ENCODE results near the gene NYAP2.

NYAP2 gene

GRCh38 chr2:225496568-225496967, 97.1 kb downstream of the NYAP2 start:
- Histone ChIP-seq H3K4me1 (ENCODE audit: control insufficient read depth in 2 of 2, insufficient read depth in 2 of 2, low read length in 2 of 2) (peaks cover 0 to 9% of the 10 kb centered on the region in 2 donors), H3K9me3 (ENCODE audit: control insufficient read depth in 2 of 2, low read length in 2 of 2) (no peaks in the 10 kb centered on the region), H3K27ac (ENCODE audit: low read depth in 2 of 2, low read length in 2 of 2) (no peak overlapping the region), H3K27me3 (ENCODE audit: control insufficient read depth in 2 of 2, insufficient read depth in 2 of 2, low read length in 2 of 2) (no peaks in the 10 kb centered on the region), H3K36me3 (ENCODE audit: control insufficient read depth in 2 of 2, insufficient read depth in 2 of 2, low read length in 2 of 2) (no peaks in the 10 kb centered on the region), H3K4me3 (ENCODE audit: low read length in 2 of 2) (no peak overlapping the region), H3K9ac (ENCODE audit: low read depth in 1 of 2, low read length in 2 of 2) (no peak overlapping the region)

- no peak overlapping the region for H3K4me3 ChIP-seq (ENCODE audit: low read length in 2 of 2)
- H3K27me3 ChIP-seq (ENCODE audit: control insufficient read depth in 2 of 2, insufficient read depth in 2 of 2, low read length in 2 of 2) = no peaks in the 10 kb centered on the region
- H3K27ac ChIP-seq (ENCODE audit: low read depth in 2 of 2, low read length in 2 of 2) = no peak overlapping the region
- no peak overlapping the region for H3K9ac ChIP-seq (ENCODE audit: low read depth in 1 of 2, low read length in 2 of 2)
- H3K4me1 ChIP-seq (ENCODE audit: control insufficient read depth in 2 of 2, insufficient read depth in 2 of 2, low read length in 2 of 2) = peaks cover 0 to 9% of the 10 kb centered on the region in 2 donors
- H3K9me3 ChIP-seq (ENCODE audit: control insufficient read depth in 2 of 2, low read length in 2 of 2) = no peaks in the 10 kb centered on the region
- H3K36me3 ChIP-seq (ENCODE audit: control insufficient read depth in 2 of 2, insufficient read depth in 2 of 2, low read length in 2 of 2) = no peaks in the 10 kb centered on the region
Measured at GRCh38 chr2:225497166-225497565, 97.7 kb downstream of the NYAP2 start.

GRCh38 chr2:225501022-225501421, 101.5 kb downstream of the NYAP2 start:
- Histone ChIP-seq H3K27ac (ENCODE audit: low read depth in 2 of 2, low read length in 2 of 2) (no peak overlapping the region), H3K4me3 (ENCODE audit: low read length in 2 of 2) (no peak overlapping the region)

GRCh38 chr2:225502971-225503370, 103.5 kb downstream of the NYAP2 start:
- Histone ChIP-seq H3K9me3 (ENCODE audit: control insufficient read depth in 2 of 2, low read length in 2 of 2) (no peaks in the 10 kb centered on the region), H3K27me3 (ENCODE audit: control insufficient read depth in 2 of 2, insufficient read depth in 2 of 2, low read length in 2 of 2) (no peaks in the 10 kb centered on the region), H3K4me3 (ENCODE audit: low read length in 2 of 2) (no peak overlapping the region), H3K4me1 (ENCODE audit: control insufficient read depth in 2 of 2, insufficient read depth in 2 of 2, low read length in 2 of 2) (no peaks in the 10 kb centered on the region), H3K9ac (ENCODE audit: low read depth in 1 of 2, low read length in 2 of 2) (no peak overlapping the region), H3K36me3 (ENCODE audit: control insufficient read depth in 2 of 2, insufficient read depth in 2 of 2, low read length in 2 of 2) (no peaks in the 10 kb centered on the region), H3K27ac (ENCODE audit: low read depth in 2 of 2, low read length in 2 of 2) (no peak overlapping the region)

More at GRCh38 chr2:225501022-225501421, 101.5 kb downstream of the NYAP2 start:
- H3K9ac ChIP-seq (ENCODE audit: low read depth in 1 of 2, low read length in 2 of 2) = no peak overlapping the region
- H3K27me3 ChIP-seq (ENCODE audit: control insufficient read depth in 2 of 2, insufficient read depth in 2 of 2, low read length in 2 of 2) = no peaks in the 10 kb centered on the region
- no peaks in the 10 kb centered on the region for H3K36me3 ChIP-seq (ENCODE audit: control insufficient read depth in 2 of 2, insufficient read depth in 2 of 2, low read length in 2 of 2)
- no peaks in the 10 kb centered on the region for H3K9me3 ChIP-seq (ENCODE audit: control insufficient read depth in 2 of 2, low read length in 2 of 2)
- peaks cover 0 to 9% of the 10 kb centered on the region in 2 donors for H3K4me1 ChIP-seq (ENCODE audit: control insufficient read depth in 2 of 2, insufficient read depth in 2 of 2, low read length in 2 of 2)

- Histone ChIP-seq H3K4me3 (ENCODE audit: low read length in 2 of 2) (no peak overlapping the region), H3K27me3 (ENCODE audit: control insufficient read depth in 2 of 2, insufficient read depth in 2 of 2, low read length in 2 of 2) (no peaks in the 10 kb centered on the region), H3K4me1 (ENCODE audit: control insufficient read depth in 2 of 2, insufficient read depth in 2 of 2, low read length in 2 of 2) (no peaks in the 10 kb centered on the region), H3K9ac (ENCODE audit: low read depth in 1 of 2, low read length in 2 of 2) (no peak overlapping the region), H3K27ac (ENCODE audit: low read depth in 2 of 2, low read length in 2 of 2) (no peak overlapping the region), H3K9me3 (ENCODE audit: control insufficient read depth in 2 of 2, low read length in 2 of 2) (no peaks in the 10 kb centered on the region), H3K36me3 (ENCODE audit: control insufficient read depth in 2 of 2, insufficient read depth in 2 of 2, low read length in 2 of 2) (no peaks in the 10 kb centered on the region)
Measured at GRCh38 chr2:225510796-225511195, 111.3 kb downstream of the NYAP2 start.

GRCh38 chr2:225512469-225512868, 113.0 kb downstream of the NYAP2 start:
- Histone ChIP-seq H3K9me3 (ENCODE audit: control insufficient read depth in 2 of 2, low read length in 2 of 2) (no peaks in the 10 kb centered on the region), H3K4me3 (ENCODE audit: low read length in 2 of 2) (no peak overlapping the region), H3K27me3 (ENCODE audit: control insufficient read depth in 2 of 2, insufficient read depth in 2 of 2, low read length in 2 of 2) (no peaks in the 10 kb centered on the region), H3K27ac (ENCODE audit: low read depth in 2 of 2, low read length in 2 of 2) (no peak overlapping the region), H3K36me3 (ENCODE audit: control insufficient read depth in 2 of 2, insufficient read depth in 2 of 2, low read length in 2 of 2) (no peaks in the 10 kb centered on the region), H3K4me1 (ENCODE audit: control insufficient read depth in 2 of 2, insufficient read depth in 2 of 2, low read length in 2 of 2) (no peaks in the 10 kb centered on the region), H3K9ac (ENCODE audit: low read depth in 1 of 2, low read length in 2 of 2) (no peak overlapping the region)

- Histone ChIP-seq H3K27ac (ENCODE audit: low read depth in 2 of 2, low read length in 2 of 2) (no peak overlapping the region), H3K9me3 (ENCODE audit: control insufficient read depth in 2 of 2, low read length in 2 of 2) (no peaks in the 10 kb centered on the region), H3K4me3 (ENCODE audit: low read length in 2 of 2) (no peak overlapping the region), H3K27me3 (ENCODE audit: control insufficient read depth in 2 of 2, insufficient read depth in 2 of 2, low read length in 2 of 2) (no peaks in the 10 kb centered on the region), H3K36me3 (ENCODE audit: control insufficient read depth in 2 of 2, insufficient read depth in 2 of 2, low read length in 2 of 2) (no peaks in the 10 kb centered on the region), H3K4me1 (ENCODE audit: control insufficient read depth in 2 of 2, insufficient read depth in 2 of 2, low read length in 2 of 2) (no peaks in the 10 kb centered on the region), H3K9ac (ENCODE audit: low read depth in 1 of 2, low read length in 2 of 2) (no peak overlapping the region)
Measured at GRCh38 chr2:225512876-225513540, 113.5 kb downstream of the NYAP2 start.

- no peaks in the 10 kb centered on the region for H3K4me1 ChIP-seq (ENCODE audit: control insufficient read depth in 2 of 2, insufficient read depth in 2 of 2, low read length in 2 of 2)
- H3K27me3 ChIP-seq (ENCODE audit: control insufficient read depth in 2 of 2, insufficient read depth in 2 of 2, low read length in 2 of 2) = no peaks in the 10 kb centered on the region
- H3K36me3 ChIP-seq (ENCODE audit: control insufficient read depth in 2 of 2, insufficient read depth in 2 of 2, low read length in 2 of 2) = no peaks in the 10 kb centered on the region
- no peak overlapping the region for H3K9ac ChIP-seq (ENCODE audit: low read depth in 1 of 2, low read length in 2 of 2)
- H3K9me3 ChIP-seq (ENCODE audit: control insufficient read depth in 2 of 2, low read length in 2 of 2) = no peaks in the 10 kb centered on the region
- no peak overlapping the region for H3K4me3 ChIP-seq (ENCODE audit: low read length in 2 of 2)
- H3K27ac ChIP-seq (ENCODE audit: low read depth in 2 of 2, low read length in 2 of 2) = no peak overlapping the region
Measured at GRCh38 chr2:225515033-225515432, 115.5 kb downstream of the NYAP2 start.

- peaks cover 0 to 3% of the 10 kb centered on the region in 2 donors for H3K27me3 ChIP-seq (ENCODE audit: control insufficient read depth in 2 of 2, insufficient read depth in 2 of 2, low read length in 2 of 2)
- no peak overlapping the region for H3K9ac ChIP-seq (ENCODE audit: low read depth in 1 of 2, low read length in 2 of 2)
- H3K27ac ChIP-seq (ENCODE audit: low read depth in 2 of 2, low read length in 2 of 2) = no peak overlapping the region
- no peaks in the 10 kb centered on the region for H3K4me1 ChIP-seq (ENCODE audit: control insufficient read depth in 2 of 2, insufficient read depth in 2 of 2, low read length in 2 of 2)
- no peak overlapping the region for H3K4me3 ChIP-seq (ENCODE audit: low read length in 2 of 2)
- no peaks in the 10 kb centered on the region for H3K36me3 ChIP-seq (ENCODE audit: control insufficient read depth in 2 of 2, insufficient read depth in 2 of 2, low read length in 2 of 2)
- H3K9me3 ChIP-seq (ENCODE audit: control insufficient read depth in 2 of 2, low read length in 2 of 2) = no peaks in the 10 kb centered on the region
Measured at GRCh38 chr2:225526760-225527390, 127.4 kb downstream of the NYAP2 start.

GRCh38 chr2:225531559-225531958, 132.0 kb downstream of the NYAP2 start:
- Histone ChIP-seq H3K27me3 (ENCODE audit: control insufficient read depth in 2 of 2, insufficient read depth in 2 of 2, low read length in 2 of 2) (peaks cover 0 to 3% of the 10 kb centered on the region in 2 donors), H3K36me3 (ENCODE audit: control insufficient read depth in 2 of 2, insufficient read depth in 2 of 2, low read length in 2 of 2) (no peaks in the 10 kb centered on the region), H3K27ac (ENCODE audit: low read depth in 2 of 2, low read length in 2 of 2) (no peak overlapping the region), H3K4me3 (ENCODE audit: low read length in 2 of 2) (no peak overlapping the region), H3K9me3 (ENCODE audit: control insufficient read depth in 2 of 2, low read length in 2 of 2) (no peaks in the 10 kb centered on the region), H3K4me1 (ENCODE audit: control insufficient read depth in 2 of 2, insufficient read depth in 2 of 2, low read length in 2 of 2) (no peaks in the 10 kb centered on the region), H3K9ac (ENCODE audit: low read depth in 1 of 2, low read length in 2 of 2) (no peak overlapping the region)
